HEK293 (cell line): ENCODE results near the gene ITPKB.
A peak's percentile ranks its signal among the peaks of the same experiment; 100 is the strongest.

ENCODE experiments used
- CTCF ChIA-PET: fragments of 350-600 bp; formaldehyde crosslinking; extraction: SDS; loops from one replicate; lab custom pipeline; 2021; ENCODE audit warnings: antibody characterized with exemption; lab: Yijun Ruan, JAX
- POLR2A ChIA-PET: fragments of 300-600 bp; formaldehyde crosslinking; extraction: SDS; loops from one replicate; lab custom pipeline; 2020; ENCODE audit warnings: antibody characterized with exemption, inconsistent platforms; lab: Yijun Ruan, JAX
- H3K27ac ChIP-seq: fragments of 200-500 bp; sonication (Bioruptor generic); 2 replicates; pipeline ENCODE4 v1.5.1; 2014; ENCODE audit warnings: low read depth, low read length, control low read depth, inconsistent platforms; ENCODE audit errors: extremely low read depth
- H3K36me3 ChIP-seq, 2 experiments: fragments of 200-500 bp in 1 of 2; sonication (Bioruptor generic) in 1 of 2; 1 replicate in 1 of 2; 2 replicates in 1 of 2; pipeline ENCODE4 v1.5.1; 2014 to 2017; ENCODE audit warnings: inconsistent platforms in 2 of 2, low read length in 2 of 2; ENCODE audit not compliant: control insufficient read depth in 2 of 2, insufficient read depth in 1 of 2
- H3K4me1 ChIP-seq: fragments of 200-500 bp; sonication (Bioruptor generic); 2 replicates; pipeline ENCODE4 v1.5.1; 2014; ENCODE audit warnings: mild to moderate bottlenecking, low read length, inconsistent platforms; ENCODE audit not compliant: control insufficient read depth, insufficient read depth
- H3K4me3 ChIP-seq: 2 replicates; pipeline ENCODE4 v1.5.1; 2011; ENCODE audit warnings: low read depth, mild to moderate bottlenecking, control low read depth, low read length, moderate library complexity
- H3K9me3 ChIP-seq: fragments of 200-500 bp; sonication (Bioruptor generic); 2 replicates; pipeline ENCODE4 v1.5.1; 2014; ENCODE audit warnings: low read depth, low read length, inconsistent platforms; ENCODE audit not compliant: control insufficient read depth, insufficient read depth
- EGR2 ChIP-seq: fragments of 450-650 bp; formaldehyde crosslinking; IDR thresholded peaks from 2 replicates; pipeline ENCODE4 v1.5.1; 2016; ENCODE audit warnings: low read depth, missing biosample characterization, missing genetic modification characterization
- GLIS1 ChIP-seq: fragments of 450-650 bp; formaldehyde crosslinking; IDR thresholded peaks from 2 replicates; pipeline ENCODE4 v1.5.1; 2016; ENCODE audit warnings: missing biosample characterization, missing genetic modification characterization
- GLIS2 ChIP-seq: fragments of 450-650 bp; formaldehyde crosslinking; IDR thresholded peaks from 2 replicates; pipeline ENCODE4 v1.5.1; 2016; ENCODE audit warnings: missing biosample characterization, missing genetic modification characterization
- KLF8 ChIP-seq: fragments of 450-650 bp; formaldehyde crosslinking; IDR thresholded peaks from 2 replicates; pipeline ENCODE4 v1.5.1; 2016; ENCODE audit warnings: missing biosample characterization, missing genetic modification characterization
- OSR2 ChIP-seq: fragments of 450-650 bp; formaldehyde crosslinking; IDR thresholded peaks from 2 replicates; pipeline ENCODE4 v1.5.1; 2016; ENCODE audit warnings: missing biosample characterization, missing genetic modification characterization
- SALL2 ChIP-seq: fragments of 450-650 bp; formaldehyde crosslinking; IDR thresholded peaks from 2 replicates; pipeline ENCODE4 v1.5.0; 2017; ENCODE audit warnings: missing biosample characterization, mild to moderate bottlenecking, missing genetic modification characterization, borderline replicate concordance
- ZBTB1 ChIP-seq: fragments of 450-650 bp; formaldehyde crosslinking; IDR thresholded peaks from 2 replicates; pipeline ENCODE4 v1.5.1; 2016; ENCODE audit warnings: missing biosample characterization, missing genetic modification characterization
- ZFHX2 ChIP-seq: fragments of 450-650 bp; formaldehyde crosslinking; conservative IDR thresholded peaks from 2 replicates; pipeline ENCODE4 v1.5.1; 2016; ENCODE audit warnings: missing biosample characterization, missing genetic modification characterization
- ZFP37 ChIP-seq: fragments of 450-650 bp; formaldehyde crosslinking; IDR thresholded peaks from 2 replicates; pipeline ENCODE4 v1.5.1; 2016; ENCODE audit warnings: missing biosample characterization, missing genetic modification characterization
- ZIC2 ChIP-seq: fragments of 450-650 bp; formaldehyde crosslinking; IDR thresholded peaks from 2 replicates; pipeline ENCODE4 v1.5.1; 2016; ENCODE audit warnings: missing biosample characterization, missing genetic modification characterization
- ZNF155 ChIP-seq: fragments of 450-650 bp; formaldehyde crosslinking; IDR thresholded peaks from 2 replicates; pipeline ENCODE4 v1.5.1; 2016; ENCODE audit warnings: missing biosample characterization, missing genetic modification characterization
- ZNF157 ChIP-seq: fragments of 450-650 bp; formaldehyde crosslinking; IDR thresholded peaks from 2 replicates; pipeline ENCODE4 v1.5.1; 2016; ENCODE audit warnings: missing biosample characterization, missing genetic modification characterization
- ZNF16 ChIP-seq: fragments of 450-650 bp; formaldehyde crosslinking; IDR thresholded peaks from 2 replicates; pipeline ENCODE4 v1.5.1; 2016; ENCODE audit warnings: low read depth, missing biosample characterization, missing genetic modification characterization
- ZNF202 ChIP-seq: fragments of 450-650 bp; formaldehyde crosslinking; IDR thresholded peaks from 2 replicates; pipeline ENCODE4 v1.5.1; 2016; ENCODE audit warnings: missing biosample characterization, missing genetic modification characterization, borderline replicate concordance
- ZNF302 ChIP-seq: fragments of 450-650 bp; formaldehyde crosslinking; IDR thresholded peaks from 2 replicates; pipeline ENCODE4 v1.5.1; 2016; ENCODE audit warnings: missing biosample characterization, missing genetic modification characterization, low read depth
- ZNF324 ChIP-seq: fragments of 450-650 bp; formaldehyde crosslinking; IDR thresholded peaks from 2 replicates; pipeline ENCODE4 v1.5.1; 2016; ENCODE audit warnings: missing biosample characterization, missing genetic modification characterization
- ZNF544 ChIP-seq: fragments of 450-650 bp; formaldehyde crosslinking; IDR thresholded peaks from 2 replicates; pipeline ENCODE4 v1.5.0; 2017; ENCODE audit warnings: missing biosample characterization, missing genetic modification characterization
- ZNF555 ChIP-seq: fragments of 450-650 bp; formaldehyde crosslinking; conservative IDR thresholded peaks from 2 replicates; pipeline ENCODE4 v1.5.1; 2017; ENCODE audit warnings: missing biosample characterization, mild to moderate bottlenecking, missing genetic modification characterization, inconsistent platforms
- ZNF560 ChIP-seq: fragments of 450-650 bp; formaldehyde crosslinking; IDR thresholded peaks from 2 replicates; pipeline ENCODE4 v1.5.1; 2017; ENCODE audit warnings: missing biosample characterization, missing genetic modification characterization, borderline replicate concordance
- ZNF629 ChIP-seq: fragments of 450-650 bp; formaldehyde crosslinking; IDR thresholded peaks from 2 replicates; pipeline ENCODE4 v1.5.1; 2017; ENCODE audit warnings: missing biosample characterization, missing genetic modification characterization
- ZNF654 ChIP-seq: fragments of 450-650 bp; formaldehyde crosslinking; IDR thresholded peaks from 2 replicates; pipeline ENCODE4 v1.5.1; 2016; ENCODE audit warnings: low read depth, missing biosample characterization, missing genetic modification characterization
- ZNF658 ChIP-seq: fragments of 450-650 bp; formaldehyde crosslinking; IDR thresholded peaks from 2 replicates; pipeline ENCODE4; 2016; ENCODE audit warnings: missing biosample characterization, missing genetic modification characterization
- ZNF768 ChIP-seq: fragments of 450-650 bp; formaldehyde crosslinking; IDR thresholded peaks from 2 replicates; pipeline ENCODE4 v1.5.1; 2018; ENCODE audit warnings: missing biosample characterization, mild to moderate bottlenecking, missing genetic modification characterization
- ZNF837 ChIP-seq: fragments of 450-650 bp; formaldehyde crosslinking; IDR thresholded peaks from 2 replicates; pipeline ENCODE4 v1.5.1; 2016; ENCODE audit warnings: missing biosample characterization, missing genetic modification characterization
- TF ChIP-seq, protein P1 (sequence below): fragments of 450-650 bp; IDR thresholded peaks from 2 replicates; pipeline ENCODE4 v1.5.1; 2018; ENCODE audit warnings: missing biosample characterization, missing genetic modification characterization
- TF ChIP-seq, protein P2 (sequence below): fragments of 450-650 bp; IDR thresholded peaks from 2 replicates; pipeline ENCODE4 v1.5.1; 2018; ENCODE audit warnings: missing biosample characterization, mild to moderate bottlenecking, missing genetic modification characterization
- TF ChIP-seq, protein P3 (sequence below): fragments of 450-650 bp; formaldehyde crosslinking; IDR thresholded peaks from 2 replicates; pipeline ENCODE4 v1.5.1; 2016; ENCODE audit warnings: missing biosample characterization, missing genetic modification characterization
- TF ChIP-seq, protein P4 (sequence below): fragments of 450-650 bp; formaldehyde crosslinking; IDR thresholded peaks from 2 replicates; pipeline ENCODE4 v1.5.1; 2017; ENCODE audit warnings: missing biosample characterization, missing genetic modification characterization
- TF ChIP-seq, protein P5 (sequence below): fragments of 450-650 bp; formaldehyde crosslinking; IDR thresholded peaks from 2 replicates; pipeline ENCODE4 v1.5.1; 2016; ENCODE audit warnings: missing biosample characterization, missing genetic modification characterization

ITPKB gene

DNA sequence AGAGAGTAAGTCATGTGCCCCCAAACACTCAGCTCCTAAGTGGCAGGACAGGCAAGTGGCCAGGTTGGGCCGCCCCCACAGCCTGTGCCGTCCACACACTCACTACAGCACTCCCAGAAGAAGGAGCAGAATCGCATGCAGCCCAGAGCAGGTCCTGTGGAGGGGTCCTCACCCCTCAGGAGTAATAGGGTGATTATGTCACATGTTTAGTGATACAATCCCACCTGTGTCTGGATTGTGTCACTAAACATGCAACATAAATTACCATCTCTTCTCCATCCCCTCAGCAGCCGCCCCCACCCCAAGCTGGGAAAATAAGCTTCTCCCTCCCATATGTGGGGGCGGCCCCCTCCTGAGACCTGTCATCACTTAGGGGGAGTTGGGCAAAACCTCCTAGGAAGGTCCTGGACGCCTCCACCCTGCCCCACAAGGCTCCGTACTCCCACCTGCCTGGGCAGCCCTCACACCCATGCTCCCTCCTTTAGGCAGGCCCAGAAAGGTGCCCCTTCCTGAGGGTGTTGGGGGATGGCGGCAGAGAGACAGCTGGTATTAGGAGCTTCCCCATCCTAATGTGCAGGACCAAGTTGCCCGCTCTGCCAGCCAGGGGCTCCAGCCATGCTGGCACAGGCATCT, 133.6 kb downstream of the ITPKB start:
- ChIA-PET POLR2A (interaction anchor here (0.8 to 0.9 kb wide), 2 partner anchors 271 to 335 kb away, joined by 3 read pairs; partner anchors contain the start of gene COQ8A), CTCF (interaction anchor here (0.7 to 6.7 kb wide), 7 partner anchors 13 to 480 kb away, joined by 3 to 84 read pairs (median 6); partner anchors contain the start of gene STUM)
- Histone ChIP-seq H3K36me3 (no peaks in the 10 kb centered on the region), H3K4me1 (no peaks in the 10 kb centered on the region), H3K4me3 (no peak overlapping the region), H3K27ac (no peak overlapping the region), H3K9me3 (no peaks in the 10 kb centered on the region)
- TF ChIP-seq ZNF544 (tag by site-specific recombination) (no peak), ZNF16 (tag by site-specific recombination) (no peak), SALL2 (tag by site-specific recombination) (no peak), ZNF555 (tag by site-specific recombination) (no peak), ZNF768 (tag by site-specific recombination) (no peak), ZFHX2 (tag by site-specific recombination) (peak; percentile 100), ZNF202 (no peak), ZNF560 (tag by site-specific recombination) (no peak), ZNF302 (tag by site-specific recombination) (no peak), ZNF324 (tag by site-specific recombination) (no peak), ZFP37 (no peak), ZNF157 (tag by site-specific recombination) (no peak), ZIC2 (tag by site-specific recombination) (peak; percentile 84), GLIS1 (tag by site-specific recombination) (peak; percentile 90), OSR2 (no peak), ZBTB1 (tag by site-specific recombination) (no peak), ZNF658 (tag by site-specific recombination) (no peak), ZNF654 (no peak), ZNF837 (tag by site-specific recombination) (no peak), ZNF155 (tag by site-specific recombination) (no peak), EGR2 (tag by site-specific recombination) (peak; percentile 99), KLF8 (tag by site-specific recombination) (no peak), GLIS2 (peak; percentile 39; the same call in 1 of the 2 replicates), ZNF629 (tag by site-specific recombination) (no peak)
- TF ChIP-seq, protein P1, sequence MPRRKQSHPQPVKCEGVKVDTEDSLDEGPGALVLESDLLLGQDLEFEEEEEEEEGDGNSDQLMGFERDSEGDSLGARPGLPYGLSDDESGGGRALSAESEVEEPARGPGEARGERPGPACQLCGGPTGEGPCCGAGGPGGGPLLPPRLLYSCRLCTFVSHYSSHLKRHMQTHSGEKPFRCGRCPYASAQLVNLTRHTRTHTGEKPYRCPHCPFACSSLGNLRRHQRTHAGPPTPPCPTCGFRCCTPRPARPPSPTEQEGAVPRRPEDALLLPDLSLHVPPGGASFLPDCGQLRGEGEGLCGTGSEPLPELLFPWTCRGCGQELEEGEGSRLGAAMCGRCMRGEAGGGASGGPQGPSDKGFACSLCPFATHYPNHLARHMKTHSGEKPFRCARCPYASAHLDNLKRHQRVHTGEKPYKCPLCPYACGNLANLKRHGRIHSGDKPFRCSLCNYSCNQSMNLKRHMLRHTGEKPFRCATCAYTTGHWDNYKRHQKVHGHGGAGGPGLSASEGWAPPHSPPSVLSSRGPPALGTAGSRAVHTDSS (tag by site-specific recombination) = no peak
- TF ChIP-seq, protein P2, sequence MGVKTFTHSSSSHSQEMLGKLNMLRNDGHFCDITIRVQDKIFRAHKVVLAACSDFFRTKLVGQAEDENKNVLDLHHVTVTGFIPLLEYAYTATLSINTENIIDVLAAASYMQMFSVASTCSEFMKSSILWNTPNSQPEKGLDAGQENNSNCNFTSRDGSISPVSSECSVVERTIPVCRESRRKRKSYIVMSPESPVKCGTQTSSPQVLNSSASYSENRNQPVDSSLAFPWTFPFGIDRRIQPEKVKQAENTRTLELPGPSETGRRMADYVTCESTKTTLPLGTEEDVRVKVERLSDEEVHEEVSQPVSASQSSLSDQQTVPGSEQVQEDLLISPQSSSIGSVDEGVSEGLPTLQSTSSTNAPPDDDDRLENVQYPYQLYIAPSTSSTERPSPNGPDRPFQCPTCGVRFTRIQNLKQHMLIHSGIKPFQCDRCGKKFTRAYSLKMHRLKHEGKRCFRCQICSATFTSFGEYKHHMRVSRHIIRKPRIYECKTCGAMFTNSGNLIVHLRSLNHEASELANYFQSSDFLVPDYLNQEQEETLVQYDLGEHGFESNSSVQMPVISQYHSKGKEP (tag by site-specific recombination) = no peak
- TF ChIP-seq, protein P3, sequence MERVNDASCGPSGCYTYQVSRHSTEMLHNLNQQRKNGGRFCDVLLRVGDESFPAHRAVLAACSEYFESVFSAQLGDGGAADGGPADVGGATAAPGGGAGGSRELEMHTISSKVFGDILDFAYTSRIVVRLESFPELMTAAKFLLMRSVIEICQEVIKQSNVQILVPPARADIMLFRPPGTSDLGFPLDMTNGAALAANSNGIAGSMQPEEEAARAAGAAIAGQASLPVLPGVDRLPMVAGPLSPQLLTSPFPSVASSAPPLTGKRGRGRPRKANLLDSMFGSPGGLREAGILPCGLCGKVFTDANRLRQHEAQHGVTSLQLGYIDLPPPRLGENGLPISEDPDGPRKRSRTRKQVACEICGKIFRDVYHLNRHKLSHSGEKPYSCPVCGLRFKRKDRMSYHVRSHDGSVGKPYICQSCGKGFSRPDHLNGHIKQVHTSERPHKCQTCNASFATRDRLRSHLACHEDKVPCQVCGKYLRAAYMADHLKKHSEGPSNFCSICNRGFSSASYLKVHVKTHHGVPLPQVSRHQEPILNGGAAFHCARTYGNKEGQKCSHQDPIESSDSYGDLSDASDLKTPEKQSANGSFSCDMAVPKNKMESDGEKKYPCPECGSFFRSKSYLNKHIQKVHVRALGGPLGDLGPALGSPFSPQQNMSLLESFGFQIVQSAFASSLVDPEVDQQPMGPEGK (tag by site-specific recombination) = no peak
- TF ChIP-seq, protein P4, sequence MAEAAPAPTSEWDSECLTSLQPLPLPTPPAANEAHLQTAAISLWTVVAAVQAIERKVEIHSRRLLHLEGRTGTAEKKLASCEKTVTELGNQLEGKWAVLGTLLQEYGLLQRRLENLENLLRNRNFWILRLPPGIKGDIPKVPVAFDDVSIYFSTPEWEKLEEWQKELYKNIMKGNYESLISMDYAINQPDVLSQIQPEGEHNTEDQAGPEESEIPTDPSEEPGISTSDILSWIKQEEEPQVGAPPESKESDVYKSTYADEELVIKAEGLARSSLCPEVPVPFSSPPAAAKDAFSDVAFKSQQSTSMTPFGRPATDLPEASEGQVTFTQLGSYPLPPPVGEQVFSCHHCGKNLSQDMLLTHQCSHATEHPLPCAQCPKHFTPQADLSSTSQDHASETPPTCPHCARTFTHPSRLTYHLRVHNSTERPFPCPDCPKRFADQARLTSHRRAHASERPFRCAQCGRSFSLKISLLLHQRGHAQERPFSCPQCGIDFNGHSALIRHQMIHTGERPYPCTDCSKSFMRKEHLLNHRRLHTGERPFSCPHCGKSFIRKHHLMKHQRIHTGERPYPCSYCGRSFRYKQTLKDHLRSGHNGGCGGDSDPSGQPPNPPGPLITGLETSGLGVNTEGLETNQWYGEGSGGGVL = peak; percentile 62
- TF ChIP-seq, protein P5, sequence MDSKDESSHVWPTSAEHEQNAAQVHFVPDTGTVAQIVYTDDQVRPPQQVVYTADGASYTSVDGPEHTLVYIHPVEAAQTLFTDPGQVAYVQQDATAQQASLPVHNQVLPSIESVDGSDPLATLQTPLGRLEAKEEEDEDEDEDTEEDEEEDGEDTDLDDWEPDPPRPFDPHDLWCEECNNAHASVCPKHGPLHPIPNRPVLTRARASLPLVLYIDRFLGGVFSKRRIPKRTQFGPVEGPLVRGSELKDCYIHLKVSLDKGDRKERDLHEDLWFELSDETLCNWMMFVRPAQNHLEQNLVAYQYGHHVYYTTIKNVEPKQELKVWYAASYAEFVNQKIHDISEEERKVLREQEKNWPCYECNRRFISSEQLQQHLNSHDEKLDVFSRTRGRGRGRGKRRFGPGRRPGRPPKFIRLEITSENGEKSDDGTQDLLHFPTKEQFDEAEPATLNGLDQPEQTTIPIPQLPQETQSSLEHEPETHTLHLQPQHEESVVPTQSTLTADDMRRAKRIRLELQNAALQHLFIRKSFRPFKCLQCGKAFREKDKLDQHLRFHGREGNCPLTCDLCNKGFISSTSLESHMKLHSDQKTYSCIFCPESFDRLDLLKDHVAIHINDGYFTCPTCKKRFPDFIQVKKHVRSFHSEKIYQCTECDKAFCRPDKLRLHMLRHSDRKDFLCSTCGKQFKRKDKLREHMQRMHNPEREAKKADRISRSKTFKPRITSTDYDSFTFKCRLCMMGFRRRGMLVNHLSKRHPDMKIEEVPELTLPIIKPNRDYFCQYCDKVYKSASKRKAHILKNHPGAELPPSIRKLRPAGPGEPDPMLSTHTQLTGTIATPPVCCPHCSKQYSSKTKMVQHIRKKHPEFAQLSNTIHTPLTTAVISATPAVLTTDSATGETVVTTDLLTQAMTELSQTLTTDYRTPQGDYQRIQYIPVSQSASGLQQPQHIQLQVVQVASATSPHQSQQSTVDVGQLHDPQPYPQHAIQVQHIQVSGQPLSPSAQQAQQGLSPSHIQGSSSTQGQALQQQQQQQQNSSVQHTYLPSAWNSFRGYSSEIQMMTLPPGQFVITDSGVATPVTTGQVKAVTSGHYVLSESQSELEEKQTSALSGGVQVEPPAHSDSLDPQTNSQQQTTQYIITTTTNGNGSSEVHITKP (tag by site-specific recombination) = no peak
